ENCODE data around the gene GARNL3.
A peak's percentile ranks its signal among the peaks of the same experiment; 100 is the strongest.

Gene GARNL3

DNA sequence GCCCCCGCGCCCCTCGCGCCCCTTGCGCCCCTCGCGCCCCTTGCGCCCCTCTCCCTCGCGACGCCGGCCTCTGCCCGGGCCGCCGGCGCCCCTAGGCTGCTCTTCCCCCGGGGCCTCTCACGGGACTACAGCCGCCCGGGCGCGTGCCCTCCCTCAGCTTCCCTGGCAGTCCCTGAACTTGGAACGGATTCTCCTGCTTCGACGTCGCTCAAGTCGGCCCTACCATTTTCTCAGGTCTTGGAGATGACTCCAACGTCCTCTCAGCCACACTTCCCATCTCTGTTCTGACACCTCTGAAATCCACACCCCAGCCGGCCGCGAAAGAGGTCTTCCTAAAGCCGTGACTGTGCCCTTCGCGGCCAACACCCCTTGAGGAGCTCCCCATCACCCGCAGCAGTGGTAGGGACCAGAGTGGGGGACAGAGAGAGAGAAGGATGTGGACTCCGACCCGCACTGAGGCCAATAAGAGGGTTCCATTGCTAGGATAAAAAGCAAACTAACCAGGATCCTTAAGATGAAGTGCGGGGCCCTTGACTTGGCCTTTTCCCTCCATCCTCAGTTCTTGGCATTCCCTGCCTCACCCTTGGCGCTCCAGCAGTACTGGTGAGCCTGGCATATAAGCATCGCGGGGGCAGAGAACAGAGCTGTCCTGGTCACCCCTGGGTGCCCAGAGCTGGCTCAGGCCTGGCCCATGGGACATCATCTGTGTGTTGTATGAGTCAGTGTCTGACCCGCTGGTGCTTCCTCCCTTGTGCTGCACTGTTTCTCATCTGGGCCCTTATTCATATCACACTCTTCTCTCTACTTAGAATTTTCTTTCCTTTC is 38.6 kb upstream of the GARNL3 start:
- Histone ChIP-seq H3K4me3 (peak overlapping the region; percentile 92), H3K27ac (peak overlapping the region; percentile 71 to 91)
- TF ChIP-seq, protein P1, sequence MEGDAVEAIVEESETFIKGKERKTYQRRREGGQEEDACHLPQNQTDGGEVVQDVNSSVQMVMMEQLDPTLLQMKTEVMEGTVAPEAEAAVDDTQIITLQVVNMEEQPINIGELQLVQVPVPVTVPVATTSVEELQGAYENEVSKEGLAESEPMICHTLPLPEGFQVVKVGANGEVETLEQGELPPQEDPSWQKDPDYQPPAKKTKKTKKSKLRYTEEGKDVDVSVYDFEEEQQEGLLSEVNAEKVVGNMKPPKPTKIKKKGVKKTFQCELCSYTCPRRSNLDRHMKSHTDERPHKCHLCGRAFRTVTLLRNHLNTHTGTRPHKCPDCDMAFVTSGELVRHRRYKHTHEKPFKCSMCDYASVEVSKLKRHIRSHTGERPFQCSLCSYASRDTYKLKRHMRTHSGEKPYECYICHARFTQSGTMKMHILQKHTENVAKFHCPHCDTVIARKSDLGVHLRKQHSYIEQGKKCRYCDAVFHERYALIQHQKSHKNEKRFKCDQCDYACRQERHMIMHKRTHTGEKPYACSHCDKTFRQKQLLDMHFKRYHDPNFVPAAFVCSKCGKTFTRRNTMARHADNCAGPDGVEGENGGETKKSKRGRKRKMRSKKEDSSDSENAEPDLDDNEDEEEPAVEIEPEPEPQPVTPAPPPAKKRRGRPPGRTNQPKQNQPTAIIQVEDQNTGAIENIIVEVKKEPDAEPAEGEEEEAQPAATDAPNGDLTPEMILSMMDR (IDR thresholded peaks at IDR 0.05): no peak
- no peak for DNase-seq (ENCODE audit: low spot score)

DNA sequence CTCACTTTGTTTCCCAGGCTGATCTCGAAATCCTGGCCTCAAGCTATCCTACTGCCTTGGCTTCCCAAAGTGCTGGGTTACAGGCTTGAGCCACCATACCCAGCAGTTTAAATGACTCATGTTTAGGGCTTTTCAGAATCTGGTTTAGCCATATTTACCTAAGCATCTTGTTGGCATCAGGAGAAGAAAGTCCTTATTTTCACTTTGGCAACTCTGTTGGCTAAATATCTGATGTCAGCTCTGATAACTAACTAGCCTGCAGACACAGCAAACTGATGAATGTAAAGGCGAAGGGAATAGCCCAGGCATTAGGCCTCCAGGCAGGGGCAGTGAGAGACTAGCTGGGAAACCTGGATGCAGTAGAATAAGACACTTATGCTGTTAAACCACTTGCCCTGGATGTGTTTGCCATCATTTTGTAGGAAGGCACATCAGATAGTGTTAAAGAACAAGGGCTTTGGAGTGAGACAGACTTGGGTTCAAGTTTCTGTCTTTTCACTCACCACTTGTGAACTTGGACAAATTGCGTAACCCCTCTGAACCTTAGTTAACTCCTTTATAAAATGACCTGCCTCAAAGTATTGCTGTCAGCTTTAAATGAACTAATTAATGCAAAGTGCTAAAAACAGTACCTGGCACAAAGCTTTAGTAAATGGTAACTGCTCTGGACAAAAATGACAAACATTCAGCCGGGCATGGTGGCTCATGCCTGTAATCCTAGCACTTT is 34.7 kb upstream of the GARNL3 start:
- no peak overlapping the region for H3K4me3 ChIP-seq
- peak overlapping the region in 1 of 2 donors; percentile 31 for H3K27ac ChIP-seq
- no peak for DNase-seq (ENCODE audit: low spot score)
- TF ChIP-seq, protein P1 (IDR thresholded peaks at IDR 0.05): no peak

DNA sequence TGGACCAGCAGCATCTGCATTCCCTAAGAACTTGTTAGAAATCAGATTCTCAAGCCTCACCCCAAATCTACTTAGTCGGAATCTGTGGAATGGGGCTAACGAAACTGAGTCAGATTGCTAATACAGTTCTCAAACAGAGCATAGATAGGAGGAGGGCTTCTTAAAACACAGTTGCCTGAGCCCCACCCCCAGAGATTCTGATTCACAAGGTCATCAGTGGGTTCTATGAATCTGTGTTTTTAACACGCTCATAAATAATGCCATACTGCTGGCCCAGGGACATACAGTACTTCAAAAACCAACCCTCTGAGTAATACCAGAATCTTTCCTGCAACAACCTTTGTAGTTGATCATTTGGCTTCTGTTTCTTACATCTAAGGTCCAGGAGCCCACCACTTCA is 32.9 kb upstream of the GARNL3 start:
- DNase-seq (ENCODE audit: low spot score): no peak
- H3K4me3 ChIP-seq: no peak overlapping the region
- TF ChIP-seq, protein P1 (IDR thresholded peaks at IDR 0.05): no peak
- H3K27ac ChIP-seq: no peak overlapping the region

DNA sequence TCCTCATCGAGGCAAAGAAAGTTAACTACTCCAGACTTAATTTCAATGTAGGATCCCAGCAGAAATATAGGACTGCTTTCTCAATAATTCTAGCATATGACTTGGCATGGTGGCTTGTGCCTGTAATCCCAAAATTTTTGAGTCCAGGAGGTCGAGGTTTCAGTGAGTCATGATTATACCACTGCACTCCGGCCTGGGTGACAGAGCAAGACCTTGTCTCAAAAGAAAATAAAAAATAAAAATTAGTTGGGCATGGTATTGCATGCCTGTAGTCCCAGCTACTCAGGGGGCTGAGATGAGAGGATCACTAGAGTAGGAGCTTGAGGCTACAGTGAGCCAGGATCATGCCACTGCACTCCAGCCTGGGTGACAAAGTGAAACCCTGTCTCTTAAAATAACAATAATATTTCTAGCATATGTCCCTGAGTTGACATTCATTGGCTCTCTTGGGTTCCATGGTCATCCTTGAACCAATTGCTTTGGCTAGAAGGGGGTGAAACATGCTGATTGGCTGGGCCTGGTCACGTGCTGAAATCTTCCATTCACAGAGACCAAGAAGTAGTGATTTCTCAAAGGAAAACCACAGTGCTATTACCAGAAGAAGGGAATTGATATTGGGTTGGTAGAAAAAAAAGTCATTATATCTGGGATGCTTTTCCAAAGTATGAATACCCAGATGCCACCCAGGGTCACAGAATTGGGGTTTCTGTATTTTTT is 31.6 kb upstream of the GARNL3 start:
- H3K4me3 ChIP-seq: no peak overlapping the region
- DNase-seq (ENCODE audit: low spot score): no peak
- TF ChIP-seq, protein P1 (IDR thresholded peaks at IDR 0.05): no peak
- peak overlapping the region; percentile 56 to 74 for H3K27ac ChIP-seq

DNA sequence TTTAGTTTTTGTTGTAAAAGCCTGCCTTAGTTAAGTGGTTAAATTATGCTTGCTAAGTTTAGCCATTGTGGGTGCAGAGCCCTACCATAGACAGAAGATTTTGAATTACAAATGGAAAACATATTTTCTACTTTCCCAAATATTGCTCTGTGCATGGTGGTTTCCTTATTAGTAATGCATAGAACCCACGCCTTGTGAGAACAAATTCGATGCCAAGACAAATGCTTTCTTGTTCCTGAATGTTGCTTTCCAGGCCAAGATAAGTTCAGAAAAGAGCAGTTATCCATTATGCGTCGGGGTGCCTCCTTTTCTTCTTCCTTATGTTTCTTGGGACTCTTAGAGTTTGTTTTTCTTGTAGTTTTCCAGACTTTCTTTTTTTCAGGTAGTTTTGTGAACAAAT is 31.0 kb upstream of the GARNL3 start:
- H3K27ac ChIP-seq: peak overlapping the region; percentile 56 to 74
- TF ChIP-seq, protein P1 (IDR thresholded peaks at IDR 0.05): no peak
- no peak for DNase-seq (ENCODE audit: low spot score)
- peak overlapping the region; percentile 22 for H3K4me3 ChIP-seq

DNA sequence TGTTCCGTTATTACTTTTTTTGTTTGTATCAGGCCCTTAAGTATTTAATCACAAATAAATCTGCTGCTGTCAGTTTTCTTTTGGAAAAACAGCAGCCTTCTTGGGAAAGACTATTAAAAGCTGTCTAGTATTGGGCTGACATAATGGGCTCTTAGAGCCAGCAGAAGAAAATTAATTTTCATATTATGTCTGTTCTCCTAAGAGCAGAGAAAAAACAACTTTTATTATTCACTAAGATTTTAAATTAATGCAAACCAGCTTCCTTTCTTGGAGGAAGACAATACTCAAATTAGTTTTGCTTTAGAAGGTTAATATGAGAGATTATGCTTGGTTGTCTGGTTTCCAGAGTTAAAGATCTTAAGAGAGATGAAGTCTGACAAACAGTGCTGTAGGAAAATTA is 30.6 kb upstream of the GARNL3 start:
- no peak for DNase-seq (ENCODE audit: low spot score)
- Histone ChIP-seq H3K4me3 (no peak overlapping the region), H3K27ac (peak overlapping the region; percentile 74)
- TF ChIP-seq, protein P1 (IDR thresholded peaks at IDR 0.05): no peak

All from coronary artery (tissue), 2 donors.